GM19438 (cell line): Measurements from ENCODE around the gene DNAAF3.
"Not testable (repeated sequence)": the region's sequence is repeated elsewhere in the genome, so short reads cannot be mapped to it uniquely, and the experiment has no call there.

Experiments used
- ATAC-seq: cut with Tn5 transposase; IDR thresholded peaks from one replicate; pipeline ENCODE4 v1.9.1; 2021; ENCODE audit warnings: low read depth; ENCODE audit not compliant: unreplicated experiment

Gene DNAAF3

GRCh38 chr19:55156202-55157063 is 10.0 kb downstream of the DNAAF3 start:
- no peak for ATAC-seq

GRCh38 chr19:55155784-55156183 is 10.6 kb downstream of the DNAAF3 start:
- ATAC-seq = not testable (repeated sequence)

GRCh38 chr19:55153652-55154264 is 12.7 kb downstream of the DNAAF3 start:
- ATAC-seq = no peak

- no peak for ATAC-seq
Observed at GRCh38 chr19:55152017-55152416, 14.4 kb downstream of the DNAAF3 start.

- no peak for ATAC-seq
Observed at GRCh38 chr19:55149078-55150003, 17.1 kb downstream of the DNAAF3 start, which contains the start of gene TNNT1. Gene TNNT1 (minus strand): TSS chr19:55149206. CDS start chr19:55147157, 2,049 bp downstream.

- ATAC-seq = no peak
Observed at GRCh38 chr19:55147545-55148251, 18.7 kb downstream of the DNAAF3 start.

- ATAC-seq = no peak
Observed at GRCh38 chr19:55146705-55147273, 19.6 kb downstream of the DNAAF3 start.

GRCh38 chr19:55146078-55146704 is 20.2 kb downstream of the DNAAF3 start:
- no peak for ATAC-seq

- no peak for ATAC-seq
Observed at GRCh38 chr19:55145232-55145631, 21.2 kb downstream of the DNAAF3 start.

GRCh38 chr19:55141696-55142095 is 24.7 kb downstream of the DNAAF3 start:
- no peak for ATAC-seq

GRCh38 chr19:55137915-55138314 is 28.5 kb downstream of the DNAAF3 start:
- ATAC-seq = no peak

- no peak for ATAC-seq
Observed at GRCh38 chr19:55136399-55137102, 29.9 kb downstream of the DNAAF3 start.

GRCh38 chr19:55134736-55135135 is 31.7 kb downstream of the DNAAF3 start:
- no peak for ATAC-seq

- no peak for ATAC-seq
Observed at GRCh38 chr19:55133639-55134444, 32.6 kb downstream of the DNAAF3 start.

- no peak for ATAC-seq
Observed at GRCh38 chr19:55132453-55133129, 33.8 kb downstream of the DNAAF3 start.

GRCh38 chr19:55131421-55131820 is 35.0 kb downstream of the DNAAF3 start:
- ATAC-seq = no peak

- no peak for ATAC-seq
Observed at GRCh38 chr19:55119053-55119452, 47.4 kb downstream of the DNAAF3 start.
